Esophagus squamous epithelium (tissue), 4 donors: ENCODE data around the gene ENTPD1.

Experiments
- POLR2A ChIP-seq, 4 donors: fragments of 450-650 bp; IDR thresholded peaks; one replicate each; pipeline ENCODE4 v1.6.1; 2017; ENCODE audit warnings: antibody characterized with exemption in 4 of 4, mild to moderate bottlenecking in 4 of 4, moderate library complexity in 3 of 4
- TF ChIP-seq, protein P1 (sequence below), 6 experiments: fragments of 450-650 bp in 4 of 6; fragments of 200-600 bp in 2 of 6; sonication (generic) in 2 of 6; IDR thresholded peaks; one replicate each; pipeline ENCODE4 v1.5.1; 2016 to 2019; ENCODE audit warnings: antibody characterized with exemption in 6 of 6, mild to moderate bottlenecking in 4 of 6, moderate library complexity in 4 of 6

DNA sequence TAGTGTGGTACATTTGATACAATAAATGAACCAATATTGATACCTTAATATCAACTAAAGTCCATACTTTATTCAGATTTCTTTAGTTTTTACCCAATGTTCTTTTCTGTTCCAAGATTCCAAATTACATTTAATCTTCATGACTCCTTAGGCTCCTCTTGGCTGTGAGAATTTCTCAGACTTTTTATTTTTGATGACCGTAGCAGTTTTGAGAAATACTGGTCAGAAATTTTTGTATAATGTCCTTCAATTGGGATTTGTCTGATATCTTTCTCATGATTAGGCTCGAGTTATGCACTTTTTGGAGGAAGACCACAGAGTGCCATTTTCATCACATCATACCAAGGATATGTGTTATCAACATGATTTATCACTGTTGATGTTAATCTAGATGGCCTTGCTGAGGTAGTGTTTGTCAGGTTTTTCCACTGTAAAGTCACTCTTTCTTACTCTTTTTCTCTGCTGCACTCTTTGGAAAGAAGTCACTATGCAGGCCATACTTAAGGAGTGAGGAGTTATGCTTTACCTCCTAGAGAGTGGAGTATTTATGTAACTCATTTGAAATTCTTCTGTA, 12.9 kb upstream of the ENTPD1 start:
- TF ChIP-seq POLR2A (IDR thresholded peaks at IDR 0.05): no peak
- TF ChIP-seq, protein P1, sequence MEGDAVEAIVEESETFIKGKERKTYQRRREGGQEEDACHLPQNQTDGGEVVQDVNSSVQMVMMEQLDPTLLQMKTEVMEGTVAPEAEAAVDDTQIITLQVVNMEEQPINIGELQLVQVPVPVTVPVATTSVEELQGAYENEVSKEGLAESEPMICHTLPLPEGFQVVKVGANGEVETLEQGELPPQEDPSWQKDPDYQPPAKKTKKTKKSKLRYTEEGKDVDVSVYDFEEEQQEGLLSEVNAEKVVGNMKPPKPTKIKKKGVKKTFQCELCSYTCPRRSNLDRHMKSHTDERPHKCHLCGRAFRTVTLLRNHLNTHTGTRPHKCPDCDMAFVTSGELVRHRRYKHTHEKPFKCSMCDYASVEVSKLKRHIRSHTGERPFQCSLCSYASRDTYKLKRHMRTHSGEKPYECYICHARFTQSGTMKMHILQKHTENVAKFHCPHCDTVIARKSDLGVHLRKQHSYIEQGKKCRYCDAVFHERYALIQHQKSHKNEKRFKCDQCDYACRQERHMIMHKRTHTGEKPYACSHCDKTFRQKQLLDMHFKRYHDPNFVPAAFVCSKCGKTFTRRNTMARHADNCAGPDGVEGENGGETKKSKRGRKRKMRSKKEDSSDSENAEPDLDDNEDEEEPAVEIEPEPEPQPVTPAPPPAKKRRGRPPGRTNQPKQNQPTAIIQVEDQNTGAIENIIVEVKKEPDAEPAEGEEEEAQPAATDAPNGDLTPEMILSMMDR (IDR thresholded peaks at IDR 0.05): no peak
